Right kidney (tissue), 9 donors: Measurements from ENCODE around the gene AIDA.
"Not testable (repeated sequence)": the region's sequence is repeated elsewhere in the genome, so short reads cannot be mapped to it uniquely, and the experiment has no call there.

Source experiments
- DNase-seq: peaks from one replicate; pipeline ENCODE4 v3.0.0-alpha.2; 2016
- long read RNA-seq, 8 donors: transcript quantifications; one replicate each; lab custom pipeline, GENCODE V29; 2026

Gene AIDA
- long read RNA-seq, donor 1, transcript AIDA-201 (10 exons, 3,008 nt) = major isoform, 7 of 7 reads
- long read RNA-seq, donor 1, partial matches to known transcripts = 0 of 7 reads
- long read RNA-seq, donor 1, other reads (novel, unspliced or antisense) = 0 of 7 reads
- long read RNA-seq, donor 2, partial matches to known transcripts = 31 of 36 reads
- long read RNA-seq, donor 2, other reads (novel, unspliced or antisense) = 0 of 36 reads
- long read RNA-seq, donor 3, transcript AIDA-201 (10 exons, 3,008 nt) = major isoform, 6 of 6 reads
- long read RNA-seq, donor 3, partial matches to known transcripts = 0 of 6 reads
- long read RNA-seq, donor 3, other reads (novel, unspliced or antisense) = 0 of 6 reads
- long read RNA-seq, donor 4, full-length matches to known transcripts = 5 of 14 reads
- long read RNA-seq, donor 4, partial matches to known transcripts = 9 of 14 reads
- long read RNA-seq, donor 4, other reads (novel, unspliced or antisense) = 0 of 14 reads
- long read RNA-seq, donor 5, transcript AIDA-201 (10 exons, 3,008 nt) = major isoform, 10 of 15 reads
- long read RNA-seq, donor 5, partial matches to known transcripts = 5 of 15 reads
- long read RNA-seq, donor 5, other reads (novel, unspliced or antisense) = 0 of 15 reads
- long read RNA-seq, donor 6, transcript AIDA-201 (10 exons, 3,008 nt) = major isoform, 12 of 12 reads
- long read RNA-seq, donor 6, partial matches to known transcripts = 0 of 12 reads
- long read RNA-seq, donor 6, other reads (novel, unspliced or antisense) = 0 of 12 reads
- long read RNA-seq, donor 7, transcript AIDA-201 (10 exons, 3,008 nt) = major isoform, 19 of 42 reads
- long read RNA-seq, donor 7, partial matches to known transcripts = 23 of 42 reads
- long read RNA-seq, donor 7, other reads (novel, unspliced or antisense) = 0 of 42 reads
- long read RNA-seq, donor 8, transcript AIDA-201 (10 exons, 3,008 nt) = major isoform, 16 of 27 reads
- long read RNA-seq, donor 8, partial matches to known transcripts = 11 of 27 reads
- long read RNA-seq, donor 8, other reads (novel, unspliced or antisense) = 0 of 27 reads

GRCh38 chr1:222712253-222713090 lies at the start of gene AIDA, which contains the start of gene BROX:
TSS of gene AIDA (minus strand) at chr1:222712491. CDS start at chr1:222712317, 174 bp downstream.
TSS of gene BROX (plus strand) at chr1:222712564. CDS start at chr1:222715700, 3,136 bp downstream.
- peak; percentile 100 for DNase-seq

- DNase-seq = no peak
These were observed 48.8 kb upstream of the AIDA start for GRCh38 chr1:222761083-222761482.

- no peak for DNase-seq
These were observed 47.3 kb upstream of the AIDA start for GRCh38 chr1:222759451-222760035.

GRCh38 chr1:222757646-222758268 lies 45.5 kb upstream of the AIDA start:
- DNase-seq = no peak

GRCh38 chr1:222754366-222755139 lies 42.3 kb upstream of the AIDA start:
- no peak for DNase-seq

GRCh38 chr1:222751255-222751654 lies 39.0 kb upstream of the AIDA start:
- DNase-seq = no peak

- DNase-seq = no peak
These were observed 38.4 kb upstream of the AIDA start for GRCh38 chr1:222750651-222751050.

GRCh38 chr1:222749927-222750326 lies 37.6 kb upstream of the AIDA start:
- no peak for DNase-seq

GRCh38 chr1:222741630-222742457 lies 29.6 kb upstream of the AIDA start:
- not testable (repeated sequence) for DNase-seq

- no peak for DNase-seq
These were observed 27.6 kb upstream of the AIDA start for GRCh38 chr1:222739929-222740328.

- DNase-seq = no peak
These were observed 27.2 kb upstream of the AIDA start for GRCh38 chr1:222739465-222739864.

- no peak for DNase-seq
These were observed 24.7 kb upstream of the AIDA start, which contains the start of gene FAM177B for GRCh38 chr1:222736972-222737371. TSS of gene FAM177B (plus strand) at chr1:222737202. CDS start at chr1:222746546, 9,344 bp downstream.

GRCh38 chr1:222736470-222736869 lies 24.2 kb upstream of the AIDA start:
- no peak for DNase-seq

- DNase-seq = no peak
These were observed 22.4 kb upstream of the AIDA start for GRCh38 chr1:222734740-222735139.

GRCh38 chr1:222732216-222733159 lies 20.2 kb upstream of the AIDA start:
- no peak for DNase-seq

GRCh38 chr1:222730866-222731265 lies 18.6 kb upstream of the AIDA start:
- no peak for DNase-seq

GRCh38 chr1:222728746-222729145 lies 16.5 kb upstream of the AIDA start:
- DNase-seq = no peak

GRCh38 chr1:222716393-222716792 lies 4.1 kb upstream of the AIDA start:
- no peak for DNase-seq
